ENCODE results near the gene FAP. TPM values are rescaled to one million over a fixed set of nuclear protein-coding genes. Genes with fewer than 3 reads are reported as not detected.
A peak's percentile ranks its signal among the peaks of the same experiment; 100 is the strongest.

FAP gene
- polyA plus RNA-seq, 3 donors = 5.5 to 10.1 (median 9.3) TPM

- no peak for DNase-seq
These were observed 46.0 kb downstream of the FAP start for GRCh38 chr2:162197069-162197825.

- DNase-seq = no peak
These were observed 46.6 kb downstream of the FAP start for GRCh38 chr2:162196638-162197037.

GRCh38 chr2:162188451-162188850, 54.8 kb downstream of the FAP start:
- no peak for DNase-seq

GRCh38 chr2:162185541-162186232, 57.6 kb downstream of the FAP start:
- no peak for DNase-seq

- DNase-seq = no peak
These were observed 58.3 kb downstream of the FAP start for GRCh38 chr2:162184821-162185450.

- no peak for DNase-seq
These were observed 58.9 kb downstream of the FAP start for GRCh38 chr2:162184359-162184758.

GRCh38 chr2:162182395-162182794, 60.9 kb downstream of the FAP start:
- no peak for DNase-seq

GRCh38 chr2:162177301-162177700, 65.9 kb downstream of the FAP start:
- DNase-seq = no peak

- no peak for DNase-seq
These were observed 67.5 kb downstream of the FAP start for GRCh38 chr2:162175714-162176113.

- no peak for DNase-seq
These were observed 68.5 kb downstream of the FAP start for GRCh38 chr2:162174746-162175145.

GRCh38 chr2:162172802-162173370, 70.4 kb downstream of the FAP start:
- no peak for DNase-seq

- no peak for DNase-seq
These were observed 76.5 kb downstream of the FAP start for GRCh38 chr2:162166745-162167144.

- no peak for DNase-seq
These were observed 77.1 kb downstream of the FAP start for GRCh38 chr2:162166174-162166573.

- DNase-seq = no peak
These were observed 78.4 kb downstream of the FAP start for GRCh38 chr2:162164802-162165201.

GRCh38 chr2:162159446-162159845, 83.8 kb downstream of the FAP start:
- no peak for DNase-seq

GRCh38 chr2:162156149-162156548, 87.1 kb downstream of the FAP start:
- no peak for DNase-seq

- no peak for DNase-seq
These were observed 88.2 kb downstream of the FAP start for GRCh38 chr2:162155093-162155492.

- peak; percentile 49 for DNase-seq
These were observed 89.5 kb downstream of the FAP start for GRCh38 chr2:162153608-162154224.

GRCh38 chr2:162152147-162152546, 91.1 kb downstream of the FAP start, which contains the start of gene GCG:
Gene GCG, minus strand, starts transcription at chr2:162152247. Its CDS starts 3,069 bp downstream, at chr2:162149178.
- no peak for DNase-seq

- DNase-seq = no peak
These were observed 93.3 kb downstream of the FAP start for GRCh38 chr2:162149940-162150339.

GRCh38 chr2:162149466-162149865, 93.8 kb downstream of the FAP start:
- no peak for DNase-seq

- DNase-seq = no peak
These were observed 94.3 kb downstream of the FAP start for GRCh38 chr2:162148956-162149355.

All from renal pelvis (tissue), 4 donors.